HL-60/S4 treated with phorbol 12-myristate 13-acetate at 8.2 ng/mL for 4 days and 3 days (cell line): Measurements from ENCODE around the gene PRDM13.

Source experiments
- in situ Hi-C: fragments of 300-500 bp; cut with MboI; formaldehyde crosslinking; loops from 2 replicates; pipeline ENCODE4 v1.15.0; 2022; ENCODE audit warnings: low sequenced_read_pairs

PRDM13 gene

GRCh38 chr6:99603421-99604165, 3.0 kb upstream of the PRDM13 start:
- in situ Hi-C loops = no loop called here

DNA sequence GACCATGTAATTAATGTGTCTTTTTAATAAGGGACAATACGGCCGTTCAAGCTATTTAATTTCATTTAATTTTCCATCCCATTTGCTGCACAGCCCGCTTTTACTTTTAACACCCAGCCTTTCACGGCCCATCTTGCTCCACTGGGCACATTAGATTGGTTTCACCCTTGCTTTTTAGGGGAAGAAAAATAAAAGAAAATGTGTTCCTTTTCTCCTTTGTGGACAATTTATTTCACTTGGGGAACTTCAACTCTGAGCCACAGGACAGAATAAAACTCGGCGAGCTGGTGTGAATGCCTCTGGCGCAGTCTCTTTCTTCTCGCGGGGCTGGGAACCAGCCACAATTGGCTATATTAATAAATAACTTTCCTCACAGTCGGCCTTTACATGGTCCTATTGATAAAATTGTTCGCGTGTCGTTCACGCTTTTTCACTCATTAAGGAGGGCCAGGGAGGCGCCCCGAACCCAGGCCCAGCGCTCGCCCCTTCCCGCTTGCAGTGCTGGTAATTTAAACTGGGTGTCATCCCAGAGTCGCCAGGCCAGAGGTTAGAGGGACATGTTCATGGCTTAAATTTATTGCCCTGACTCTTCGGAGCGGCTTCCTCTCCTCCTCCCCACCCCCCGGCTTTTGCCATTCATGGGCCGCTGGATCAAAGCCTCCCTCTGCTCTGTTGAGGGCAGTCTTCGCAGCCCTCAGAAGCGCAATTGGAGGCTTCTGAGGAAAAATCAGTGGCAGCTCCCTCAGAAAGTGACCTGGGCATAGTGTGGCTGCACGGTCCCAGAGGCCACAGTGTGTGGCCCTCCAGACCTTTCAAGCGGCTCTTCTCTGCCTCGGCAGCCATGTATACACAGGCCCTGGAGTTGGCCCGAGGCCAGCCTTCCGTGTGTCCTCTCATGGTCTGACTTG, 2.2 kb upstream of the PRDM13 start:
- in situ Hi-C loops = no loop called here

DNA sequence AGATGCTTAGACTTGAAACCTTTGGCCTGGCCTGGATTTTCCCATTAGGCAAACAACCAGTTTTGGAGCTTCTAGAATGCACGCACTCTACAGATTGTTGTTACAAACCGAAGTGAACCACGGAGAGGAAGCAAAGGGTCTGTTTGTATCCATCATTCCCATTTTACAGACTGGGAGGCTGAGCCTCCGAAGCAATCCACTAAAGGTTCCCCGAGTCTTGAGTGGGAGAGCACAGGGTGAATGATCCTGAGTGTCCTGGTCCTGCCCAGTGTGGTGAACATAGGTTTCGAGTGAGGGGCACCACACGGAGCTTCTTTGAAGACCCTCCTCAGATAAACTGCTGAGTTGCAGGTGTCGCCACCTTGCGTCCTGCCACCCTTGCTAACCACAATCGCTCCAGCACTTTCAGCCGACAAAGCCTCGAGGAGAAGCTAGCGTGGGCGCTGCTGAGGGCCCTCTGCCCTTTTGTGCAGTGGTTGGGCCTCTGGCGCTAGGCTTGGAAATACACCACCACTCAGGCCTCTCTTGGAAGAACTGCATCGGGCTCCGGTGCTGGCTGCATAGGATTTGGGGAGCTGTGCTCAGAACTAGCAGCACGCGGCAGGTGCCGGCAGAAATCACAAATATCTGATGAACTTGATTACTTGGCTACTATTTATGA, 1.4 kb upstream of the PRDM13 start:
- in situ Hi-C loops = no loop called here

GRCh38 chr6:99605911-99606655, 550 bp upstream of the PRDM13 start:
- in situ Hi-C loops = no loop called here

DNA sequence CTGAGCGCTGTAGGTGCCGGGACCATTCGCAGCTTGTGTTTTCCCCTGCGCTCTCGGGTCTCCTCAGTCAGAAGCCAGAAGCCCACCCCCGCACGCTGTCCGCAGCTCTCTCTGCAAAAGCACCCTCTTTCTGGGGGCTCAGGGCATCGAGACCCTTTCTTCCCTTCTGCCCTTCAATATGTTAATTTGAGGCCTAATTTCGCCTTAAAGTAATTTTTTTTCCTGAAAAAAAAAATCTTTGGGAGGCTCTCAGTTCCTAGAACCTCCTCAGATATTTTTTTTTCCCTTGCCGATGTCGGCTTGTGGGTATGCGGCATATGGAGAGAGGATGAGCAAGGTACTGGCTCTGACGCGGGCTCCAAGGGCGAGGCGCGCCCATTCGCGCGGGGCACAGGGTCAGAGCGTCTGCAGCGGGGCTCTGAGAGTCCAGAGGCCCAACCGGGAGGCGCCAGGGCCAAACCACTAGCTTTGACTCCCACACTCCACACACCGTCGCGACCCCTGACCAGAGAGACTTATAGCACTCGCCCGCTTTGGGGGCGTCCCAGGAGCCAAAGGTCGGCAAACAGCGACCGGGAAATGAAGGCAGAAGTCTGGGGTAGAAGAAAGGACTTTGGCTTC, 893 bp downstream of the PRDM13 start:
- in situ Hi-C loops = no loop called here

DNA sequence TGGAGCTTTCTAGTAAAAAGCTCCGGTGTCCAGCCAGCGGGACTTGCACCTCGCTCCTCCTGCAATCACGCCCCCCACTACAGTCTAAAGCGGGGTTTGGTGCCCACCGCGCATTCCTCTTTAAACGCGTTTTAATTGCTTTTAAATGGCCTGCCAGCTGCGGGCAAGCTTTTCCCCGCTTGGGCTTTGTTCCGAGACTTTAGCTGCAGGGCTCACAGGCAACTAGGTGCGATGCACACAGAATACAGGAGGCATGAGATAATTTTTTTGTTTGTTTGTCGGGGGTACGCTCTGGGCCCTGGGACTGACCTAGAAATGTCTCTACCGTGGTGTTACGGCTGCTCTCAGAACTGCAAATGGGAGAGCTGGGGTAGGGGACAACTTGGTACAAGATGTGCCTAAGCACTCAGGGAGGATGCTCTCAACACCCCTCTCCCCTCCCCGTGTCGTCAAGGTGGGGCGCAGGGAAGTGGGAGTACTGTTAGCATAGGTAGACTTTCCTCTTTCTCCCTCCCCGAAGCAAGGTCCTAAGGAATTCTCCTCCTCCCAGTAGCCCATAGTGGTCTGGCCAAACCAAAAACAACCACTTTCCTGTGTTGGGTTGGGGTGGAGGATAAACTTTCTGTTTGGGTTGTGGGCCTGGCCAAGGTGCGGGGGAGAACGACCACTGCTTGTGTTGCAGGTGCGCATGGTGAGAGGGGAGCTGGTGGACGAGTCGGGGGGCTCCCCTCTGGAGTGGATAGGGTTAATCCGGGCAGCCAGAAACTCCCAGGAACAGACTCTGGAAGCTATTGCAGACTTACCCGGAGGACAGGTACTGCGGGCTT, 1.6 kb downstream of the PRDM13 start:
- in situ Hi-C loops = no loop called here

DNA sequence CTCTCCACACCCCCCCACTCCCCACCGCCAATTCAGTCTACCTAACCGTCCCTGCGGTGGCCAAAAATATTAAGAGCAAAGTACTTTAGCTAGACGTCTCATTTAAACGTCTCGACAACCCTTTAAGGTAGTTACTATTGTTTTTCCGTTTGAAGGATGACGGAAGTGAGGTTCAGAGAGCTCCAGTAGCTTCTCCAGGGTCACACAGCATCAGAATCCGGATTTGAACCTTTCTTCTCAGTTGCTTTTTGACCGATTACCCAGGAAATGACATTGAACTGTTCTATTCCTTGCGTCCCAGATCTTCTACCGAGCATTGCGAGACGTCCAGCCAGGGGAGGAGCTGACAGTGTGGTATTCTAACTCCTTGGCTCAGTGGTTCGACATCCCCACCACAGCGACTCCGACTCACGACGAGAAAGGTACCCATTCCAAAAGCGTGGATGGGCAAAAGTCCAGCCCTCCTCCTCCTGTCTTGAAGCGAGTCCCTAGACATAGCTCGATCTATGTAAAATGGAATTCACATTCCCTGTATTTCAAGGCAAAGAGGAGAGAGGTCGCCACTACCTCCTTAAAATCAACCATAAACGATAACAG, 2.4 kb downstream of the PRDM13 start:
- in situ Hi-C loops = no loop called here

DNA sequence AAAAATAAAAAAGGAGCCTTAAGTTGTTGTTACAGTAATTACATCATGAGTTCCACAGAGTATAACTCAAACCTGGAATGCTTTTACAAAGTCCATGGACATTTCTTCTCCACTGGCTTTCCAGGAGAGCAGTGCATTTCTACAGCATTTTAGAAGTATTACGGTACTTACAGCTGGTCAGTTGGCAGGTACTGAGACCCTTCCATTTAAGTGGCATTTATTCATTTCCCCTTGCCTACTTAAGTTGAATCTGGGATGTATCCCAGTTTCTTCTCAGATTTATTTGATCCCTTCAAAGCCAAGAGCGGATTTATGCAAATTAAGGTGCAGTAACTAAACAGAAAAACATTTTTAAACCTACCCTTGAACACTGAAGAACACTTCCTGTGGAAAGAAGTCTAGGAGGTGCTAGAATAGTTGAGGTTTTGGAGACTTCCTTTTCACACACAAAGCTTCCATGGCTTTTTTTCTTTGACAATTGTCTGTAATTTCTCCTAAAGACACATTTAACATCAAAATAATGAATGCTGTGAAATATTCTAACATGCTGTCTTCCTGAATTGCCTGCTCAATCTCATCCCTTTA, 3.4 kb downstream of the PRDM13 start:
- in situ Hi-C loops = no loop called here

- in situ Hi-C loops = no loop called here
These were observed 4.5 kb downstream of the PRDM13 start for GRCh38 chr6:99611148-99611547.

- in situ Hi-C loops = no loop called here
These were observed 6.1 kb downstream of the PRDM13 start for GRCh38 chr6:99612551-99613408.

- in situ Hi-C loops = no loop called here
These were observed 6.7 kb downstream of the PRDM13 start for GRCh38 chr6:99613409-99613704.

DNA sequence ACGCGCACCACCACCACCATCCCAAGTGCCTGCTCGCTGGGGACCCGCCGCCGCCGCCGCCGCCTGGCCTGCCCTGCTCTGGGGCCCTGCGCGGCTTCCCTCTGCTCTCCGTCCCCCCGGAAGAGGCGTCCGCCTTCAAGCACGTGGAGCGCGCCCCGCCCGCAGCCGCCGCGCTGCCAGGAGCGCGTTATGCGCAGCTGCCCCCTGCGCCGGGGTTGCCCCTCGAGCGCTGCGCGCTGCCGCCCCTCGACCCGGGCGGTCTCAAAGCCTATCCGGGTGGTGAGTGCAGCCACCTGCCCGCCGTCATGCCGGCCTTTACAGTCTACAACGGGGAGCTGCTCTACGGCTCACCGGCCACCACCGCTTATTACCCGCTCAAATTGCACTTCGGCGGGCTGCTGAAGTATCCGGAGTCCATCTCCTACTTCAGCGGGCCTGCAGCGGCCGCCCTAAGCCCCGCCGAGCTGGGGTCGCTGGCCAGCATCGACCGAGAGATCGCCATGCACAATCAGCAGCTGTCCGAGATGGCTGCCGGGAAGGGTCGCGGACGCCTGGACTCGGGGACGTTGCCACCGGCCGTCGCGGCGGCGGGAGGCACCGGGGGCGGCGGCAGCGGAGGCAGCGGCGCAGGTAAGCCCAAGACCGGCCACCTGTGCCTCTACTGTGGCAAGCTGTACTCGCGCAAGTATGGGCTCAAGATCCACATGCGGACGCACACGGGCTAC, 7.2 kb downstream of the PRDM13 start:
- in situ Hi-C loops = no loop called here

DNA sequence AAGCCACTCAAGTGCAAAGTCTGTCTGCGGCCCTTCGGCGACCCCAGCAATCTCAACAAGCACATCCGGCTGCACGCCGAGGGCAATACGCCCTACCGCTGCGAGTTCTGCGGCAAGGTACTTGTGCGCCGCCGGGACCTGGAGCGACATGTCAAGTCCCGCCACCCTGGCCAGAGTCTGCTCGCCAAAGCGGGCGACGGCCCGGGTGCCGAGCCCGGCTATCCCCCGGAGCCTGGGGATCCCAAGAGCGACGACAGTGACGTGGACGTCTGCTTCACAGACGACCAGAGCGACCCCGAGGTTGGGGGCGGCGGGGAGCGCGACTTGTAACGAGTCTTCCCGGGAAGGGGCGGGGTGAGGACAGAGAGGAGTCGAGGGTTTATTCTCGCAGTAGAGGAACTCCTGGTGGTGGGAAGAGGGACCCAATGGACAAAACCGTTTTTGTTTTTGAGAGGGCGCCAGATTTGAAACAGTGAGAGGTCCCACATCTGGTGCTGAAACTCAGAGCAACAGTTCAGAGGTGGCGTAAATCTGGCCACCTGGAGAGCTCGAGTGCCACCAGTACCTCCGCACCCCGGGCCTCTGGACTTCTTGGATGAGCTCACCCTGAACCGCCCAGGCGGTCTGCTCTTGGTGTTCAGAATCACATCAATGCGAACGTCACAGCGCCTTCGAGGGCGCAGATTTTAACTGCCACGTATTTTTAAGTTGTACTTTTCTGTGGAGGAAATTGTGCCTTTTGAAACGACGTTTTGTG, 8.0 kb downstream of the PRDM13 start:
- in situ Hi-C loops = no loop called here

DNA sequence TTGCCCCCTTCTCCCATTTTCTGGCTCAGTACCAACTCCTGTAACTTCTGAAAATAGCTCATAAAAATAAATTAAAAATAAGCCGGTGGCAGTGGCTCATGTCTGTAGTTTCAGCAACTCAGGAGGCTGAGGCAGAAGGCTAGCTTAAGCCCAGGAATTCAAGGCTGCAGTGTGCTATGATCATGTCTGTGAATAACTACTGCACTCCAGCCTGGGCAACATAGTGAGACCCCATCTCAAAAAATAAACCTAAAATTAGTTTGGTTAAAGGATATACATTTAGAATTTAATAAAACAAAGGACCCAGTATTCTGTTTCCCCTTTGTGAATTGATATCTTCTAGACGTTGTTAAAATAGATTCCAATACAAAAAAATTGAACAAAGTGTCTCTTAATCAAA, 10.5 kb downstream of the PRDM13 start:
- in situ Hi-C loops = no loop called here

GRCh38 chr6:99618649-99619408, 12.2 kb downstream of the PRDM13 start:
- in situ Hi-C loops = no loop called here

- in situ Hi-C loops = no loop called here
These were observed 12.8 kb downstream of the PRDM13 start for GRCh38 chr6:99619409-99619762.
